Suprapubic skin (tissue), 4 donors: ENCODE data around the gene KIAA2012. TPM values are rescaled to one million over a fixed set of nuclear protein-coding genes. Genes with fewer than 3 reads are reported as not detected.

ENCODE experiments used
- DNase-seq, 2 donors: peaks; one replicate each; pipeline ENCODE4 v3.0.0-alpha.2; 2019; ENCODE audit warnings: low spot score in 2 of 2
- H3K27ac ChIP-seq: fragments of 200-600 bp; sonication (generic); one replicate; pipeline ENCODE4 v1.5.1; 2019
- H3K27me3 ChIP-seq: fragments of 200-600 bp; sonication (generic); one replicate; pipeline ENCODE4 v1.5.1; 2019
- H3K36me3 ChIP-seq: fragments of 200-600 bp; sonication (generic); one replicate; pipeline ENCODE4 v1.5.1; 2019
- H3K4me1 ChIP-seq: fragments of 200-600 bp; sonication (generic); one replicate; pipeline ENCODE4 v1.5.1; 2019
- H3K4me3 ChIP-seq: fragments of 200-600 bp; sonication (generic); one replicate; pipeline ENCODE4 v1.5.1; 2019; ENCODE audit warnings: mild to moderate bottlenecking
- H3K9me3 ChIP-seq: fragments of 200-600 bp; sonication (generic); one replicate; pipeline ENCODE4 v1.5.1; 2019
- EP300 ChIP-seq: sonication (generic); formaldehyde crosslinking; IDR thresholded peaks from one replicate; pipeline ENCODE4 v1.6.1; 2017; ENCODE audit warnings: antibody characterized with exemption
- POLR2A ChIP-seq, 2 donors: fragments of 450-650 bp; IDR thresholded peaks; one replicate each; pipeline ENCODE4 v1.6.1; 2017; ENCODE audit warnings: antibody characterized with exemption in 2 of 2, mild to moderate bottlenecking in 2 of 2, moderate library complexity in 2 of 2
- POLR2AphosphoS5 ChIP-seq, 3 donors: sonication (generic); formaldehyde crosslinking; IDR thresholded peaks; one replicate each; pipeline ENCODE4 v1.6.1; 2017; ENCODE audit warnings: antibody characterized with exemption in 3 of 3
- WGBS: methylation state at CpG from one replicate; pipeline ENCODE4 v1.1.5; 2018; 5-methylcytosine and 5-hydroxymethylcytosine counted together
- total RNA-seq, 4 donors: library from RNA; depleted of rRNA; stranded (reverse); fragments of >200 nt; gene quantifications; one replicate each; pipeline ENCODE4 v1.1.0, GENCODE V29; 2016
- TF ChIP-seq, protein P1 (sequence below), 2 donors: fragments of 200-600 bp in 1 of 2; fragments of 450-650 bp in 1 of 2; sonication (generic) in 1 of 2; IDR thresholded peaks; one replicate each; pipeline ENCODE4 v1.5.1; 2016 to 2019; ENCODE audit warnings: antibody characterized with exemption in 2 of 2, mild to moderate bottlenecking in 1 of 2, moderate library complexity in 1 of 2

KIAA2012 gene
- total RNA-seq, 4 donors from 2014 or later, result 0.16 TPM; not detected in 3

DNA sequence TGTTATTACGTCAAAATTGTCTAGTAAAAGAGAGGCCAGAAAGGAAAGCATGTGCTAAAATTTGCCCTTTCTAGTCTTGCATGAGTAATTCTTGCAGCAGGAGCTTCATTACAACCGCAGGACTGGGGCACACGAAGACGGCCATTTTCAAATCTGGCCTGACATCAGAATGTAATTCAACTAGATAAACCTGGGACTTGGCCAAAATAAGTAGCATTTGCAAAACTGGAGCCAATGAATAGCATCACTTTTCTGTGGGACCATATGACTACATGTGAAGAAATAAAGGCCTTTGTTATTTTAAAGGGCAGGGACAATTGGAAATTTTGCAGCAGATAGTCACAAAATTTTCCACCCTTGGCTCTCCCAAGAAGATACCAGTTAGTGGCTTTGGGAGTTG, 42.4 kb upstream of the KIAA2012 start:
- Histone ChIP-seq H3K4me3 (no peak overlapping the region), H3K27ac (peak overlapping the region; percentile 97), H3K9me3 (no peaks in the 10 kb centered on the region), H3K27me3 (peaks cover 4% of the 10 kb centered on the region), H3K4me1 (peaks cover 37% of the 10 kb centered on the region), H3K36me3 (no peaks in the 10 kb centered on the region)
- TF ChIP-seq POLR2AphosphoS5 (IDR thresholded peaks at IDR 0.05) (peak in 1 of 3 donors; percentile 20), POLR2A (IDR thresholded peaks at IDR 0.05) (no peak)
- TF ChIP-seq, protein P1, sequence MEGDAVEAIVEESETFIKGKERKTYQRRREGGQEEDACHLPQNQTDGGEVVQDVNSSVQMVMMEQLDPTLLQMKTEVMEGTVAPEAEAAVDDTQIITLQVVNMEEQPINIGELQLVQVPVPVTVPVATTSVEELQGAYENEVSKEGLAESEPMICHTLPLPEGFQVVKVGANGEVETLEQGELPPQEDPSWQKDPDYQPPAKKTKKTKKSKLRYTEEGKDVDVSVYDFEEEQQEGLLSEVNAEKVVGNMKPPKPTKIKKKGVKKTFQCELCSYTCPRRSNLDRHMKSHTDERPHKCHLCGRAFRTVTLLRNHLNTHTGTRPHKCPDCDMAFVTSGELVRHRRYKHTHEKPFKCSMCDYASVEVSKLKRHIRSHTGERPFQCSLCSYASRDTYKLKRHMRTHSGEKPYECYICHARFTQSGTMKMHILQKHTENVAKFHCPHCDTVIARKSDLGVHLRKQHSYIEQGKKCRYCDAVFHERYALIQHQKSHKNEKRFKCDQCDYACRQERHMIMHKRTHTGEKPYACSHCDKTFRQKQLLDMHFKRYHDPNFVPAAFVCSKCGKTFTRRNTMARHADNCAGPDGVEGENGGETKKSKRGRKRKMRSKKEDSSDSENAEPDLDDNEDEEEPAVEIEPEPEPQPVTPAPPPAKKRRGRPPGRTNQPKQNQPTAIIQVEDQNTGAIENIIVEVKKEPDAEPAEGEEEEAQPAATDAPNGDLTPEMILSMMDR (IDR thresholded peaks at IDR 0.05), result no peak
- 53% methylated on average over 4 of the region's 4 CpGs for WGBS
- DNase-seq, result no peak

DNA sequence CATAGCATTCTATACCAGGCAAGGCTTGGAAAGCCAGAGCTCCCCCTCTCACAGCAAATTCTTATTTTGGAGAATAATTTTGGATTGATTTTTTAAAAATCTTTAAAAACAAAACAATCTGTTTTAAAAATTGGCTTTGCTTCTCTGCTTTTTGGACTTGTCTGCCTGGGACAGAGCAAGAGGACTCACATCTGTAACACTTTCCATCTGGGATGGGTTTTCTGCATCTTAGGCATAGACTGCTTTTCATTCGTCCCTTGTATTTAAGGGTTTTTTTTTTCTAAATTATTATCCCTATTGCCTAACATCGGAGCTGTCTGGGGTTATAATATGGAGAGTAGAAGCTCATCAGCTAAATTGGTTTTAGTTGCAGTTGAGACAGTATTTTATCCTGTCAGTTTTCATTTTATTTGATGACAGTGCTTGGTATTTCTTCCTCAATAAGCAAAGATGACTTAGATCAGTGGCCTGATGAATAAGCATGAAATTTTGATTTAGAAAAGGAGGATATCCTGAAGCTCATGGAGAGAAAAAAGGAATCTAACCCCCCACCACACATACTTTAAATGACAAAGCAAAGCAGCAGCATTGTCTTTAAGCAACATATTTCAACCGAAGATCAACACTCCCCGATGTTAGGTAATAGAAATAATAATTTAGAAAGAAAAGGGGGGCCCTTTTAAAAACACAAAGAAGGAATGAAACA, 41.7 kb upstream of the KIAA2012 start:
- Histone ChIP-seq H3K9me3 (no peaks in the 10 kb centered on the region), H3K27ac (peak overlapping the region; percentile 97), H3K4me1 (peaks cover 43% of the 10 kb centered on the region), H3K27me3 (peaks cover 8% of the 10 kb centered on the region), H3K4me3 (no peak overlapping the region), H3K36me3 (no peaks in the 10 kb centered on the region)
- DNase-seq, result no peak
- TF ChIP-seq, protein P1 (IDR thresholded peaks at IDR 0.05), result no peak
- TF ChIP-seq EP300 (no peak), POLR2AphosphoS5 (IDR thresholded peaks at IDR 0.05) (no peak), POLR2A (IDR thresholded peaks at IDR 0.05) (no peak)
- 41% methylated on average over 4 of the region's 4 CpGs for WGBS

DNA sequence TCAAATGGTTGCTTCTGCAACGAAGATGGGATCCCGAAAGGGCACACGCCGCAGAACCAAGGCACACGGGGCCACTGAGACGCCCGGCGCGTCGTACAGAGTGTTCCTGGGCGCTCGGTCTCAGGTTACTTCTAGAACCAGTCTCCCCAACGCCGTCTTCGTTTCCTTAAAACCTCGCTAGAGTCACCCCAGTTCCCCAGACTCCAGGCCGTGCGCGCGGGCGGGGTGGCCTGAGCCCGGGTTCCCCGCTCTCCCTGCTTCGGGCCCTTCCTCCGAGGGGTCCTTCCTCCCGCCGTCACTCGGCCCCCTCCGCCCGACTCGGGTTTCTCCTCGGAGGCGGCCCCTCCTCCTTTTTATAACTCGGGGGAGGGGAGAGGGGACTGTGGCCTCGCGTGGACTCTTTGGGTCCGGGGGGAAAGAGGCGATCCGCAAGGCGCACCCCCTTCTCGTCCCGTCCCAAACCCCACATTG, 40.2 kb upstream of the KIAA2012 start:
- H3K4me1 ChIP-seq, result peaks cover 51% of the 10 kb centered on the region
- peak overlapping the region; percentile 97 for H3K27ac ChIP-seq
- H3K4me3 ChIP-seq, result peak overlapping the region; percentile 89
- WGBS, result 5% methylated on average over 20 of the region's 42 CpGs
- TF ChIP-seq POLR2AphosphoS5 (IDR thresholded peaks at IDR 0.05), result no peak
- TF ChIP-seq POLR2A (IDR thresholded peaks at IDR 0.05), result no peak
- TF ChIP-seq, protein P1 (IDR thresholded peaks at IDR 0.05), result no peak
- no peak for TF ChIP-seq EP300
- peak; percentile 82 to 86 for DNase-seq
- no peaks in the 10 kb centered on the region for H3K36me3 ChIP-seq
- peaks cover 8% of the 10 kb centered on the region for H3K27me3 ChIP-seq
- H3K9me3 ChIP-seq, result no peaks in the 10 kb centered on the region

- WGBS, result 0% methylated on average over 3 of the region's 109 CpGs
- Histone ChIP-seq H3K36me3 (no peaks in the 10 kb centered on the region), H3K27me3 (peaks cover 8% of the 10 kb centered on the region), H3K4me1 (peaks cover 56% of the 10 kb centered on the region), H3K9me3 (no peaks in the 10 kb centered on the region), H3K4me3 (peak within 1 kb of the TSS; percentile 89), H3K27ac (peak within 1 kb of the TSS; percentile 97)
- peak; percentile 96 for DNase-seq
- no peak for TF ChIP-seq EP300
- peak; percentile 52 to 62 for TF ChIP-seq POLR2A (IDR thresholded peaks at IDR 0.05)
- TF ChIP-seq POLR2AphosphoS5 (IDR thresholded peaks at IDR 0.05), result peak in 1 of 3 donors; percentile 66
- TF ChIP-seq, protein P1 (IDR thresholded peaks at IDR 0.05), result no peak
These were observed 39.5 kb upstream of the KIAA2012 start, which contains the start of gene FZD7 for GRCh38 chr2:202033317-202034248. FZD7 (plus strand) TSS chr2:202033855; CDS start chr2:202034648, 793 bp downstream.
